Ovary (tissue), 3 donors: ENCODE results near the gene KPRP.

Source experiments
- CTCF ChIP-seq, 3 donors: fragments of 450-650 bp in 2 of 3; fragments of 200-600 bp in 1 of 3; IDR thresholded peaks; one replicate each; pipeline versions ENCODE4 v1.5.1 to v1.8.0; 2016 to 2022; ENCODE audit warnings: antibody characterized with exemption in 3 of 3, mild to moderate bottlenecking in 1 of 3
- EP300 ChIP-seq: sonication (generic); formaldehyde crosslinking; IDR thresholded peaks from one replicate; pipeline ENCODE4 v1.6.1; 2017; ENCODE audit warnings: antibody characterized with exemption
- POLR2A ChIP-seq: fragments of 450-650 bp; IDR thresholded peaks from one replicate; pipeline ENCODE4 v1.6.1; 2017; ENCODE audit warnings: antibody characterized with exemption, mild to moderate bottlenecking, moderate library complexity
- donor health status: DM: no; HTN: no; CAD: no.

- TF ChIP-seq CTCF (IDR thresholded peaks at IDR 0.05) (no peak), EP300 (no peak), POLR2A (no peak)
Observed at GRCh38 chr1:152811050-152811449, 53.2 kb downstream of the KPRP start.
